Breast epithelium (tissue), 4 donors: Measurements from ENCODE around the gene SNAPC3. TPM values are rescaled to one million over a fixed set of nuclear protein-coding genes. Genes with fewer than 3 reads are reported as not detected.

Experiments
- DNase-seq, 2 donors: peaks; one replicate each; pipeline ENCODE4 v3.0.0-alpha.2; 2019; ENCODE audit warnings: low spot score in 2 of 2
- H3K27ac ChIP-seq, 2 donors: fragments of 200-600 bp; sonication (generic) in 1 of 2; one replicate each; pipeline ENCODE4 v1.5.1; 2016 to 2019; ENCODE audit warnings: mild to moderate bottlenecking in 1 of 2
- H3K27me3 ChIP-seq, 2 donors: fragments of 200-600 bp; sonication (generic) in 1 of 2; one replicate each; pipeline versions ENCODE4 v1.5.1 to v1.6.0; 2017 to 2019; ENCODE audit warnings: control low read depth in 1 of 2, mild to moderate bottlenecking in 1 of 2
- H3K36me3 ChIP-seq: fragments of 200-600 bp; one replicate; pipeline ENCODE4 v1.5.1; 2019
- H3K4me1 ChIP-seq, 2 donors: fragments of 200-600 bp; sonication (generic); one replicate each; pipeline ENCODE4 v1.5.1; 2016 to 2019; ENCODE audit warnings: control low read depth in 1 of 2
- H3K4me3 ChIP-seq, 3 donors: fragments of 200-600 bp; sonication (generic); 1 replicate in 2 of 3; 2 replicates in 1 of 3; pipeline ENCODE4 v1.5.1; 2016 to 2019; ENCODE audit warnings: mild to moderate bottlenecking in 3 of 3, moderate library complexity in 2 of 3
- H3K9me3 ChIP-seq, 2 donors: fragments of 200-600 bp; sonication (generic) in 1 of 2; one replicate each; pipeline ENCODE4 v1.5.1; 2016 to 2019; ENCODE audit warnings: control low read depth in 1 of 2
- CTCF ChIP-seq, 3 donors: fragments of 450-650 bp; IDR thresholded peaks; one replicate each; pipeline ENCODE4 v1.5.1; 2016 to 2017; ENCODE audit warnings: antibody characterized with exemption in 3 of 3, mild to moderate bottlenecking in 3 of 3, moderate library complexity in 3 of 3
- POLR2A ChIP-seq: fragments of 450-650 bp; IDR thresholded peaks from one replicate; pipeline ENCODE4 v1.6.1; 2016; ENCODE audit warnings: antibody characterized with exemption, mild to moderate bottlenecking, moderate library complexity
- POLR2AphosphoS5 ChIP-seq, 3 donors: sonication (generic); formaldehyde crosslinking; IDR thresholded peaks; one replicate each; pipeline ENCODE4 v1.6.1; 2017; ENCODE audit warnings: antibody characterized with exemption in 3 of 3
- intact Hi-C: fragments of 100-400 bp; cut with DNase I; formaldehyde crosslinking; loops from one replicate; pipeline ENCODE4 v1.15.1; 2023; ENCODE audit warnings: low total_unique reads
- total RNA-seq, 3 donors: library from RNA; depleted of rRNA; stranded (reverse); fragments of >200 nt; gene quantifications; one replicate each; pipeline ENCODE4 v1.1.0, GENCODE V29; 2016

SNAPC3 gene
- total RNA-seq, 3 donors from 2014 or later: 28.3 to 38.1 (median 33.4) TPM

GRCh38 chr9:15444141-15444540 is 21.5 kb downstream of the SNAPC3 start:
- Histone ChIP-seq H3K9me3 (no peaks in the 10 kb centered on the region), H3K27me3 (no peaks in the 10 kb centered on the region), H3K27ac (no peak overlapping the region), H3K4me3 (no peak overlapping the region), H3K36me3 (no peaks in the 10 kb centered on the region), H3K4me1 (no peaks in the 10 kb centered on the region)
- intact Hi-C loops: no loop called here
- TF ChIP-seq POLR2A (no peak), CTCF (IDR thresholded peaks at IDR 0.05) (no peak), POLR2AphosphoS5 (IDR thresholded peaks at IDR 0.05) (no peak)
- no peak for DNase-seq

- H3K27ac ChIP-seq: no peak overlapping the region
Measured at GRCh38 chr9:15453956-15454355, 31.3 kb downstream of the SNAPC3 start.

GRCh38 chr9:15461056-15461455 is 38.4 kb downstream of the SNAPC3 start:
- H3K36me3 ChIP-seq: no peaks in the 10 kb centered on the region
- intact Hi-C loops: no loop called here

More at GRCh38 chr9:15453956-15454355, 31.3 kb downstream of the SNAPC3 start:
- Histone ChIP-seq H3K36me3 (peaks cover 6% of the 10 kb centered on the region), H3K9me3 (no peaks in the 10 kb centered on the region), H3K4me1 (no peaks in the 10 kb centered on the region), H3K27me3 (no peaks in the 10 kb centered on the region), H3K4me3 (no peak overlapping the region)
- TF ChIP-seq POLR2AphosphoS5 (IDR thresholded peaks at IDR 0.05) (no peak), POLR2A (no peak), CTCF (IDR thresholded peaks at IDR 0.05) (no peak)
- DNase-seq: no peak
- intact Hi-C loops: no loop called here

GRCh38 chr9:15461601-15462000 is 38.9 kb downstream of the SNAPC3 start:
- H3K27ac ChIP-seq: no peak overlapping the region
- no peaks in the 10 kb centered on the region for H3K27me3 ChIP-seq
- intact Hi-C loops: no loop called here
- no peak for TF ChIP-seq POLR2A
- no peak for TF ChIP-seq POLR2AphosphoS5 (IDR thresholded peaks at IDR 0.05)
- TF ChIP-seq CTCF (IDR thresholded peaks at IDR 0.05): no peak
- no peaks in the 10 kb centered on the region for H3K4me1 ChIP-seq
- no peak for DNase-seq
- H3K9me3 ChIP-seq: no peaks in the 10 kb centered on the region
- no peaks in the 10 kb centered on the region for H3K36me3 ChIP-seq
- H3K4me3 ChIP-seq: no peak overlapping the region

More at GRCh38 chr9:15461056-15461455, 38.4 kb downstream of the SNAPC3 start:
- H3K27me3 ChIP-seq: no peaks in the 10 kb centered on the region
- H3K9me3 ChIP-seq: no peaks in the 10 kb centered on the region
- no peak for DNase-seq
- no peak overlapping the region for H3K27ac ChIP-seq
- H3K4me1 ChIP-seq: no peaks in the 10 kb centered on the region
- TF ChIP-seq POLR2A (no peak), POLR2AphosphoS5 (IDR thresholded peaks at IDR 0.05) (no peak)
- H3K4me3 ChIP-seq: no peak overlapping the region

GRCh38 chr9:15468145-15468544 is 45.5 kb downstream of the SNAPC3 start:
- no peak overlapping the region for H3K4me3 ChIP-seq
- no peaks in the 10 kb centered on the region for H3K36me3 ChIP-seq
- no peak for DNase-seq
- no peaks in the 10 kb centered on the region for H3K9me3 ChIP-seq
- intact Hi-C loops: no loop called here
- TF ChIP-seq CTCF (IDR thresholded peaks at IDR 0.05): no peak
- no peak for TF ChIP-seq POLR2A
- TF ChIP-seq POLR2AphosphoS5 (IDR thresholded peaks at IDR 0.05): no peak
- no peak overlapping the region for H3K27ac ChIP-seq
- no peaks in the 10 kb centered on the region for H3K27me3 ChIP-seq
- H3K4me1 ChIP-seq: no peaks in the 10 kb centered on the region

- Histone ChIP-seq H3K4me3 (no peak overlapping the region), H3K4me1 (no peaks in the 10 kb centered on the region), H3K9me3 (no peaks in the 10 kb centered on the region), H3K27me3 (no peaks in the 10 kb centered on the region), H3K36me3 (no peaks in the 10 kb centered on the region), H3K27ac (no peak overlapping the region)
- TF ChIP-seq POLR2AphosphoS5 (IDR thresholded peaks at IDR 0.05) (no peak), POLR2A (no peak), CTCF (IDR thresholded peaks at IDR 0.05) (no peak)
- DNase-seq: no peak
- intact Hi-C loops: no loop called here
Measured at GRCh38 chr9:15469406-15469805, 46.7 kb downstream of the SNAPC3 start.
